Activated B cell treated with CpG ODN at 0.5 μM for 24 hours (primary cell): ENCODE results near the gene SEPTIN2. TPM values are rescaled to one million over a fixed set of nuclear protein-coding genes. Genes with fewer than 3 reads are reported as not detected.

Source experiments
- ATAC-seq: fragments of 200-7000 bp; cut with Tn5 transposase; one replicate; pipeline ENCODE4 v1.10.0; 2021; ENCODE audit warnings: low read depth, mild to moderate bottlenecking, moderate library complexity
- CTCF ChIA-PET: fragments of 350-600 bp; sonication (Branson Sonifier 250); formaldehyde crosslinking; loops from one replicate; lab custom pipeline; 2021; ENCODE audit warnings: antibody characterized with exemption; lab: Charles Lee
- POLR2A ChIA-PET: fragments of 350-600 bp; sonication (Branson Sonifier 250); formaldehyde crosslinking; loops from one replicate; lab custom pipeline; 2021; ENCODE audit warnings: antibody characterized with exemption; lab: Charles Lee
- DNase-seq: peaks from one replicate; pipeline ENCODE4 v3.0.0; 2022
- H3K27ac Mint-ChIP-seq: one replicate; pipeline ENCODE4 v1.8.0; 2020; ENCODE audit warnings: mixed read lengths
- H3K27me3 Mint-ChIP-seq: one replicate; pipeline ENCODE4 v1.8.0; 2021; ENCODE audit warnings: mixed read lengths
- H3K36me3 Mint-ChIP-seq: one replicate; pipeline ENCODE4 v1.8.0; 2021; ENCODE audit warnings: low read depth, mixed read lengths
- H3K4me1 Mint-ChIP-seq: one replicate; pipeline ENCODE4 v1.8.0; 2021; ENCODE audit warnings: mixed read lengths
- H3K4me3 Mint-ChIP-seq: one replicate; pipeline ENCODE4 v1.8.0; 2020; ENCODE audit warnings: mild to moderate bottlenecking, mixed read lengths
- H3K9me3 Mint-ChIP-seq: one replicate; pipeline ENCODE4 v1.8.0; 2020; ENCODE audit warnings: mixed read lengths
- CTCF ChIP-seq: fragments of 200-600 bp; IDR thresholded peaks from one replicate; pipeline ENCODE4 v1.8.0; 2022; ENCODE audit warnings: antibody characterized with exemption, mild to moderate bottlenecking
- intact Hi-C: fragments of 100-400 bp; cut with micrococcal nuclease; formaldehyde crosslinking; loops from one replicate; pipeline ENCODE4 v1.15.1; 2024
- total RNA-seq: library from RNA; stranded (reverse); gene quantifications from 2 replicates; pipeline ENCODE4 v1.2.3, GENCODE V29; 2022

The SEPTIN2 gene
- total RNA-seq, 1 donor from 2014 or later, result 251 TPM

- CTCF ChIA-PET, result no interaction called here
- DNase-seq, result no peak
- H3K27ac Mint-ChIP-seq, result no peak overlapping the region
- no peaks in the 10 kb centered on the region for H3K27me3 Mint-ChIP-seq
- no peak for TF ChIP-seq CTCF
- intact Hi-C loops, result no loop called here
- no peaks in the 10 kb centered on the region for H3K9me3 Mint-ChIP-seq
- H3K4me1 Mint-ChIP-seq, result peaks cover 81% of the 10 kb centered on the region
- peaks cover 60% of the 10 kb centered on the region for H3K36me3 Mint-ChIP-seq
- no peak overlapping the region for H3K4me3 Mint-ChIP-seq
- ATAC-seq, result no peak
- POLR2A ChIA-PET, result interaction anchor here (0.6 to 0.8 kb wide), 3 partner anchors 24 to 84 kb away, joined by 4 to 13 read pairs (median 5); no protein-coding TSS in a partner anchor
Observed at GRCh38 chr2:241321886-241322285, 6.2 kb downstream of the SEPTIN2 start.

GRCh38 chr2:241323778-241324177 lies 8.1 kb downstream of the SEPTIN2 start:
- peaks cover 63% of the 10 kb centered on the region for H3K4me1 Mint-ChIP-seq
- no peak for DNase-seq
- H3K27ac Mint-ChIP-seq, result peak overlapping the region; percentile 3
- no peak for ATAC-seq
- H3K36me3 Mint-ChIP-seq, result peaks cover 61% of the 10 kb centered on the region
- intact Hi-C loops, result loop anchor here (1.0 to 2.0 kb wide), 2 partner anchors 7 to 15 kb away; no protein-coding TSS in a partner anchor
- ChIA-PET POLR2A (interaction anchor here (0.7 to 0.9 kb wide), 2 partner anchors 13 to 18 kb away, joined by 3 to 4 read pairs; no protein-coding TSS in a partner anchor), CTCF (no interaction called here)
- H3K9me3 Mint-ChIP-seq, result no peaks in the 10 kb centered on the region
- no peaks in the 10 kb centered on the region for H3K27me3 Mint-ChIP-seq
- TF ChIP-seq CTCF, result no peak
- H3K4me3 Mint-ChIP-seq, result peak overlapping the region; percentile 20

GRCh38 chr2:241324775-241325174 lies 9.1 kb downstream of the SEPTIN2 start:
- POLR2A ChIA-PET, result interaction anchor here (0.5 to 2.3 kb wide), 5 partner anchors 10 to 378 kb away, joined by 3 to 10 read pairs (median 4); partner anchors contain the start of genes HDLBP and SEPTIN2
- ATAC-seq (peak; percentile 64), DNase-seq (no peak)
- H3K4me1 Mint-ChIP-seq, result peaks cover 54% of the 10 kb centered on the region
- no peaks in the 10 kb centered on the region for H3K27me3 Mint-ChIP-seq
- peak overlapping the region; percentile 3 for H3K27ac Mint-ChIP-seq
- H3K36me3 Mint-ChIP-seq, result peaks cover 66% of the 10 kb centered on the region
- TF ChIP-seq CTCF, result no peak
- no peaks in the 10 kb centered on the region for H3K9me3 Mint-ChIP-seq
- peak overlapping the region; percentile 0 for H3K4me3 Mint-ChIP-seq
- intact Hi-C loops, result loop anchor here (1.0 to 2.0 kb wide), 2 partner anchors 8 to 16 kb away; no protein-coding TSS in a partner anchor
- CTCF ChIA-PET, result interaction anchor here (0.8 kb wide), 1 partner anchor 246 kb away, joined by 3 read pairs; no protein-coding TSS in a partner anchor

GRCh38 chr2:241325257-241325656 lies 9.5 kb downstream of the SEPTIN2 start:
- Mint-ChIP-seq H3K27ac (no peak overlapping the region), H3K36me3 (peaks cover 66% of the 10 kb centered on the region), H3K9me3 (no peaks in the 10 kb centered on the region), H3K27me3 (no peaks in the 10 kb centered on the region), H3K4me3 (no peak overlapping the region), H3K4me1 (peaks cover 49% of the 10 kb centered on the region)
- intact Hi-C loops, result loop anchor here (2.0 kb wide), 1 partner anchor 16 kb away; no protein-coding TSS in a partner anchor
- DNase-seq (no peak), ATAC-seq (no peak)
- no peak for TF ChIP-seq CTCF
- POLR2A ChIA-PET, result interaction anchor here (2.3 kb wide), 1 partner anchor 10 kb away, joined by 10 read pairs; the partner anchor contains the start of genes HDLBP and SEPTIN2
- CTCF ChIA-PET, result no interaction called here
